ENCODE data around the gene NWD2.

NWD2 gene

DNA sequence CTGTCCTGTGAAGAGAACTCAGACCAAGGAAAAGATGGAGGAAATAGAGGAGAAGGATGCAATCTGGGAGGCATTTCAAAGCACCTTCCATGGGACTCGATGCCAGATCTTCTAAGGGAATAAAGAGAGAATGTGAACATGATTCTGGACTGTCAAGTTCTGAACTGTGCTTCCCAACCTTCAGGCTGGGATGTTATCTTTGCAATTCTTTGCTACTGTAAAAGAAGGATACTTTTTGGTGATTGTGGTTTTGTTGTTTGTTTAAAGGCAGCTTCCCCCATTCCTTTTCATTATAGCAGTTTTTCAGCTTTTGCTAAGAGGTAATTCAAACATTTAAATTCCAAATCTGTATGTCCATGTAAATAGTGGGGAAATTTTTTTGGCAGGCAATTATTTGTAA lies 217.3 kb downstream of the NWD2 start:
- TF ChIP-seq, protein P1, sequence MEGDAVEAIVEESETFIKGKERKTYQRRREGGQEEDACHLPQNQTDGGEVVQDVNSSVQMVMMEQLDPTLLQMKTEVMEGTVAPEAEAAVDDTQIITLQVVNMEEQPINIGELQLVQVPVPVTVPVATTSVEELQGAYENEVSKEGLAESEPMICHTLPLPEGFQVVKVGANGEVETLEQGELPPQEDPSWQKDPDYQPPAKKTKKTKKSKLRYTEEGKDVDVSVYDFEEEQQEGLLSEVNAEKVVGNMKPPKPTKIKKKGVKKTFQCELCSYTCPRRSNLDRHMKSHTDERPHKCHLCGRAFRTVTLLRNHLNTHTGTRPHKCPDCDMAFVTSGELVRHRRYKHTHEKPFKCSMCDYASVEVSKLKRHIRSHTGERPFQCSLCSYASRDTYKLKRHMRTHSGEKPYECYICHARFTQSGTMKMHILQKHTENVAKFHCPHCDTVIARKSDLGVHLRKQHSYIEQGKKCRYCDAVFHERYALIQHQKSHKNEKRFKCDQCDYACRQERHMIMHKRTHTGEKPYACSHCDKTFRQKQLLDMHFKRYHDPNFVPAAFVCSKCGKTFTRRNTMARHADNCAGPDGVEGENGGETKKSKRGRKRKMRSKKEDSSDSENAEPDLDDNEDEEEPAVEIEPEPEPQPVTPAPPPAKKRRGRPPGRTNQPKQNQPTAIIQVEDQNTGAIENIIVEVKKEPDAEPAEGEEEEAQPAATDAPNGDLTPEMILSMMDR (IDR thresholded peaks at IDR 0.05; ENCODE audit: insufficient read depth, low read depth, low read length, missing control alignments): no peak
- H3K4me3 ChIP-seq (ENCODE audit: low read length): no peak overlapping the region
- DNase-seq (ENCODE audit: low read depth): no peak

DNA sequence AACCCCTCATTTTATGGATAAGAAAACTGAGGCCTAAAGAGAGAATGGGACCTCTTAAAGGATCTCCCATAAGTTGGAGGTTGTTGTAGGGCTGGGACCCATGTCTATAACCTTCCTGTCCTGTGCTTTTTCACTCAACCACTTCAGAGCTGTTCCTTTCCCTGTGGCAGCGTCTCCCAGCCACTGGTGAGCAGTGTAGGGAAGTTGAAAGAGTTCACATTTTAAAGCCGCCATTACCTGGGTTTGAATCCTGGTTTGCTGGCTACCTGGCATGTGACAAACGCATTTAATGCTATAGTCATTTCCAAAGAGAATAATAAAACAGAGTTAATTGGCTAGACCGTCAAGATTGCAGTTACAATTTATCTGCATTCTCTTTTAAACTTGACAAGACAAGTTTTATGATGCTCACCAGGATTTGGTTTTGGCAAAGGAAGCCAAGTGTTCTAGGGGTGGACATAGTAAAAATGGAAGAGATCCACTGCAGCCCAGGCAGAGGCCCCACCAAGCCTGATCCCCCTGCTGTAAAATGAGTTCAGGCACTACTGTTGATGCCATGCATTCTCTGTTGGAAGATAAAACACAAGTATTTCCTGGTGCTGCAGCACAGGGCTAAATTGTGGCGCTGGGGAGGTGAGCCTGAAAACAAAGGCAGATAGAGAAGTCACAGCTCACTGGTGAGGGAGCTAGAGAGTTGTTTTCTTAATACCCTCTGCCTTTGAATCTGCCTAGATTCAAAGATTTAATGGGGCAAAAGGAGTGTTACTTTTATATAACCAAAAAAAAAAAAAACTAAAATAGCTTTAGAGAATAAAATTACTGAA lies 218.7 kb downstream of the NWD2 start:
- no peak for DNase-seq (ENCODE audit: low read depth)
- no peak overlapping the region for H3K4me3 ChIP-seq (ENCODE audit: low read length)
- TF ChIP-seq, protein P1 (IDR thresholded peaks at IDR 0.05; ENCODE audit: insufficient read depth, low read depth, low read length, missing control alignments): no peak

DNA sequence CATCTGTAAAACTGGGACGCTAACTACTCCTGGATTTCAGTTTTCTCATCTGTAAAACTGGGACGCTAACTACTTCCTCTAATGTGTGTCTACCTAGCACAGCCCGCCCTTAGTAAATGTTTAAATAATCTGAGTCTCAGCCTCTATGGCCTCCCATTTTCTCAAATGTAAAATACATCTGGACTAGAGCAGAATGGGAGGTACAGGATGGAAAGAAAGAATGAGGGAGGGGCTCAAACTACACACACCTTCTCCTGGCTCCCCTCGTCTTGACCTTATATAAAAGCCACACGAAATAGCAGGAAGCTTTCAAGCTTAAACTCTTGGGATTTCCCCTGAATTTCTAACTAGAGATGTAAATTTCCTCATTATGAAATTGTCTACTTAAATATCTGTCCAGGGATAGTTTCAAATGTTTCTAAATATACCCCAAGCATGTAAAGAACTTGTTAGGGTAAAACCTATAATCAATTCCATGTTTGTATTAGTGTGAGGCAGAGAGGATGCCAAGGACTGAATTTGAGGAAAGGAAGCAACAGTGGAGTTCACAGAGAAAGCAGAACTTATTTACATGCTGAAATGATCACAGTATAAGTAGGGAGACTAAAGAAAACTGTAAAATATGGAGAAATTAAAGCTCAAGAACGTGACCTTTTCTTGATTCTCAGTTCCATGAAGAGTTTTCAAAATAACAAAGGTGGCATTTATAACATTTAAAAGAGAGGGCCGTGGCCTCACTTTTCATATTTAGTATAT lies 220.0 kb downstream of the NWD2 start:
- no peak overlapping the region for H3K4me3 ChIP-seq (ENCODE audit: low read length)
- TF ChIP-seq, protein P1 (IDR thresholded peaks at IDR 0.05; ENCODE audit: insufficient read depth, low read depth, low read length, missing control alignments): no peak
- no peak for DNase-seq (ENCODE audit: low read depth)

DNA sequence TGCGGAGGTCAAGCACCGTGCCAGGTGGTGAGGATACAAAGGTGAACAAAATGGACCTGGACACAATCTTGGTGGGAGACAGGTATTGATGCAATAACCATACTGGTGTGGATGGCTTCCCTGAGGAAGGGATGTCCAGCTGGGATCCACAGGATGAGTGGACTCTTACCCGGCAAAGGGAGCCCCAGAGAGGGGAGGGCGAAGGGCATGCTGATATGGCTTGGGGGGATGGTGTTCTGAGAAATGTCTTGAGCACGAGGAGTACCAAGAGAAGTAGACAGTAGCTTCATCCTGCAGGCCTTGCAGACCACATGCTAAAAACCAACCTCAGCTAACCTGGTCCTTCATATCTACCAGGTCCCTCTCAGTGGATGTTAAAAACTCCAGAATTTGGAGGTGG lies 220.8 kb downstream of the NWD2 start:
- DNase-seq (ENCODE audit: low read depth): no peak
- TF ChIP-seq, protein P1 (IDR thresholded peaks at IDR 0.05; ENCODE audit: insufficient read depth, low read depth, low read length, missing control alignments): no peak
- H3K4me3 ChIP-seq (ENCODE audit: low read length): no peak overlapping the region

DNA sequence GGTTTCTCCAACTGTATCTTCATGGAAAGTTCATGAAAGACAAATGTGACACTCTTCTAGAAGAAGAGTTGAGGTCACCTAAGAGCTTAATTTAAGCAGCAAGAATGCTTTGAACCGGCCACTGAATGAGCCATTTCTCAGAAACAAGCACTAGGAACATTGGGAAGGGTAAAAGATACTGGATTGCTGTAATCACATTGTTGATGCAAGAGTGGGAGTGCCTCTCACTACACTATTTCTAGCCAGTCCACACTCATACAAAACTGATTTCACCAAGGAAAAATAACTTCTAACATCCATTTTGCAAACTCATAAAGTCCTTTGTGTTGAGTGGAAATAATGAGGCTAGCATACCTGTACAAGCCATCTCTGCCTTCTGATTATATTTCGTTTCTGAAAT lies 221.3 kb downstream of the NWD2 start:
- no peak overlapping the region for H3K4me3 ChIP-seq (ENCODE audit: low read length)
- no peak for DNase-seq (ENCODE audit: low read depth)
- TF ChIP-seq, protein P1 (IDR thresholded peaks at IDR 0.05; ENCODE audit: insufficient read depth, low read depth, low read length, missing control alignments): no peak

DNA sequence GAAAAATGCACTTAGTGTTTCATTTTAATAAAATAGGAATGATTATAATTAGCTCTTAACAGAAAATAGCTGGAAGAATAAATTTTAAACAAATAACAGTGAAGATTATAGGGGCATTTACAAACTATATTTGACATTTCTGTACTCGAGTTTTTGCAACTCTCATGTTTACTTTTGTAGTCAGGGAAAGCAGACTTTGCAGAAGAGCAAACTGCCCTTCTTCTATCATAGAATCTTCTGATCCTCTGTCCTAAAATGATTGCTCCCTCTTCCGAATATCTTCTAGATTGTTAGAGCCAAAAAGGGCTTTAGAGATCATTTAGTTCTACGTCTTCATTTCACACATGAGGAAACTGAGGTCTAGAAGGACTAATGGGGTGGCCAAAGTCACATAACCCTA lies 222.7 kb downstream of the NWD2 start:
- H3K4me3 ChIP-seq (ENCODE audit: low read length): no peak overlapping the region
- no peak for DNase-seq (ENCODE audit: low read depth)
- TF ChIP-seq, protein P1 (IDR thresholded peaks at IDR 0.05; ENCODE audit: insufficient read depth, low read depth, low read length, missing control alignments): no peak
